UCSD-AML1 (cell line): ENCODE results near the gene ACAP1.

Source experiments
- DNase-seq: peaks from one replicate; lab custom pipeline; 2025; ENCODE audit not compliant: unreplicated experiment; lab: John Stamatoyannopoulos, UW

ACAP1 gene

GRCh38 chr17:7336240-7337175 is at the start of gene ACAP1:
Gene ACAP1 (plus strand): TSS chr17:7336529. CDS start chr17:7336735, 206 bp downstream.
- peak; percentile 87 for DNase-seq

- no peak for DNase-seq
Measured at GRCh38 chr17:7289256-7290032, 46.9 kb upstream of the ACAP1 start.

GRCh38 chr17:7290166-7290565 is 46.2 kb upstream of the ACAP1 start:
- no peak for DNase-seq

GRCh38 chr17:7290685-7291084 is 45.6 kb upstream of the ACAP1 start:
- no peak for DNase-seq

- no peak for DNase-seq
Measured at GRCh38 chr17:7292194-7292593, 44.1 kb upstream of the ACAP1 start.

- DNase-seq, result no peak
Measured at GRCh38 chr17:7292729-7293128, 43.6 kb upstream of the ACAP1 start.

- DNase-seq, result no peak
Measured at GRCh38 chr17:7293159-7293558, 43.2 kb upstream of the ACAP1 start.

GRCh38 chr17:7293816-7294613 is 42.3 kb upstream of the ACAP1 start:
- no peak for DNase-seq

GRCh38 chr17:7294614-7295153 is 41.6 kb upstream of the ACAP1 start, which contains the start of gene YBX2:
Gene YBX2 (minus strand): TSS chr17:7294639. CDS start chr17:7294500, 139 bp downstream.
- peak; percentile 65 for DNase-seq

GRCh38 chr17:7295230-7296180 is 40.8 kb upstream of the ACAP1 start:
- no peak for DNase-seq

- DNase-seq, result peak; percentile 86
Measured at GRCh38 chr17:7296189-7296861, 40.0 kb upstream of the ACAP1 start.

- DNase-seq, result no peak
Measured at GRCh38 chr17:7304179-7304578, 32.1 kb upstream of the ACAP1 start.

GRCh38 chr17:7306911-7307685 is 29.2 kb upstream of the ACAP1 start, which contains the start of gene EIF5A:
Gene EIF5A (plus strand): TSS chr17:7307628. CDS start chr17:7309636, 2,008 bp downstream.
- peak; percentile 100 for DNase-seq

GRCh38 chr17:7307686-7308624 is 28.4 kb upstream of the ACAP1 start:
- peak; percentile 56 for DNase-seq

- DNase-seq, result peak; percentile 69
Measured at GRCh38 chr17:7308625-7309433, 27.5 kb upstream of the ACAP1 start.

GRCh38 chr17:7309628-7310027 is 26.7 kb upstream of the ACAP1 start:
- no peak for DNase-seq
